Right forelimb (tissue), 1 donor: ENCODE data around the gene MAGI2.

Source experiments
- DNase-seq: peaks from one replicate; pipeline ENCODE4 v3.0.0-alpha.2; 2018

Gene MAGI2

GRCh38 chr7:78703391-78703790 is 750.1 kb downstream of the MAGI2 start:
- no peak for DNase-seq

DNA sequence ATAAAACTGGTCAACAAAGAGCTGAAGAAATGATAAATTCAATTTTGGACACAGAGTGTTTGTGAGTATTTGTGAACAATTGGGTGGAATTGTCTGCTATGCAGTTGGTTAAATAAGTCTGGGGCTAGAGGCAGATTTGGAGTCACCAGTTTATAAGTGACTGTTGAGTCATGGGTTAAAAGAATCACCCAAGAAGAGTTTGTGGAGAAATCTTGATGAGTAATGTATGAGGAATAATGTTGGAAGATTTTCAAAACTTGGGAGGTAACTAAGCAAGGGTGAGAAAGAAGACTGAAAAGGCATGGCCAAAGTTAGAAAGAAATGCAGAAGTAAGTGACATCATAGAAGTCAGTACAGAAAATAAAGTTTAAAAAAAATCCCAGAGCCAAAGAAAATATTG is 750.7 kb downstream of the MAGI2 start:
- no peak for DNase-seq

GRCh38 chr7:78695826-78696225 is 757.6 kb downstream of the MAGI2 start:
- no peak for DNase-seq

DNA sequence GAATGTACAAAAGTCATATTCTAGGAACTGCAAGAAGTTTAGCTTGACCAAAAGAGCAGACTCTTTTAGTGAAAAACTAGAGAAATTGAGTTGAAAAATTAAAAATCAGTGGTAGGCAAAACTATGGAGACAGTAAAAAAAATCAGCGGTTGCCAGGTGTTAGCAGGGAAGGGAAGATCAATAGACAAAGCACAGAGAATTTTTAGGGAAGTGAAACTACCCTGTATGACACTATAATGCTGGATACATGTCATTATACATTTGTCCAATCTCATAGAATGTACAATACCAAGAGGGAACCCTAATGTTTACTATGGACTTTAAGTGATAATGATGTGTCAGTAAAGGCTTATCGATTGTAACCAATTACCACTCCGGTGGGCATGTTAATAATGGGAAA is 761.9 kb downstream of the MAGI2 start:
- no peak for DNase-seq

- no peak for DNase-seq
These were observed 763.3 kb downstream of the MAGI2 start for GRCh38 chr7:78690174-78690573.

- DNase-seq = no peak
These were observed 765.1 kb downstream of the MAGI2 start for GRCh38 chr7:78688376-78688775.

GRCh38 chr7:78686189-78686588 is 767.3 kb downstream of the MAGI2 start:
- no peak for DNase-seq

GRCh38 chr7:78684201-78684600 is 769.3 kb downstream of the MAGI2 start:
- DNase-seq = no peak

DNA sequence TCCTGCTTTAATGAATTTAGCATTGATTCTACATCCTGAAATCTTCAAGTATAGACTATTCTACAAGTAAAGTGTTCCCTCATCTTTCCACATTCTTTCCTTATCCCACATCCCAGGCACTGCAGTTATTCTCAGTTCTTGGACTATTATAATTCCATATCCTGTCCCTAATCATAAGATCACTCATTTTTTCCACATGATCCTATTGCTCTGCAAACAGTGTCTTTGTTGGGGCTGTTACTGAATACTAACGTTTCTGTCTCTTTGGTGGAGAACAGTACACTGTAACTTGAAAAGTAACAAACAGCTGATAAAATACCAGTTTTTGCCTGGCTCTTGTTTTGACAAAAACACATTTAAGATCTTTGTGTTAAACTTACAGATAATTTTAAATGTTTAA is 769.9 kb downstream of the MAGI2 start:
- DNase-seq = no peak

DNA sequence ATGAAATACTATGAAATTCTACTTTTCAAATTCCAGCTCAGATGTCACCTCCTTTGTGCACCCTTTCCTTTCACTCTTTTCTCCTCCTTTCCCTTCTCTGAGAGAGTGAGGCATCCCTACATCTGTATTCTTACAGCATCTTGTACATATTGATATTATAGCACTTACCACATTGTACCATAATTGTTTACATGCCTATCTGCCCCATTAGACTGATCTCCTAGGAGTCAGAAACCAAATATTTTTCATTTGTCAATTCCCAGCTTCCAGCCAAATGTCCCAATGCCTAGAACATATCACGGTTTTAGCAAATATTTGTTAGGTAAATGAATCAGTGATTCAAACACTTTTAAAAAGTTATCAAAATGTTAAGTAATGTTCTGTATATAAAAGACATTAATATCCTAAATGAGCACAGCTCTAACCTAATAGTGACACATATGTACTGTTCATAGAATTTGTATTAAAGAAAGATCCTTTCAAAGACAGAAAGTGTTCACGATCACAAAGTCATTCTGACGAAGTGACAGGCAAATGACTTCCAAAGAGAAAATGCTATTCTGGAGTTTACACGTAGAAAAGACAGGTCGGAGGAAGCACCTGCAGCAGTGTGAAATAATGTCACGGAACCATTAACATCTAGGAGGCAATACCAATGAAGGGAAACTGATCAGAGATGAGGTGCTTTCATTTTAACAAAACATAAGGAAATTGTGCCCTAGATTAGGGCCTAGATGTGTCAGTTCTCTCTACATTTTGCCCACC is 774.2 kb downstream of the MAGI2 start:
- DNase-seq = no peak

- DNase-seq = no peak
These were observed 776.1 kb downstream of the MAGI2 start for GRCh38 chr7:78677391-78677790.

DNA sequence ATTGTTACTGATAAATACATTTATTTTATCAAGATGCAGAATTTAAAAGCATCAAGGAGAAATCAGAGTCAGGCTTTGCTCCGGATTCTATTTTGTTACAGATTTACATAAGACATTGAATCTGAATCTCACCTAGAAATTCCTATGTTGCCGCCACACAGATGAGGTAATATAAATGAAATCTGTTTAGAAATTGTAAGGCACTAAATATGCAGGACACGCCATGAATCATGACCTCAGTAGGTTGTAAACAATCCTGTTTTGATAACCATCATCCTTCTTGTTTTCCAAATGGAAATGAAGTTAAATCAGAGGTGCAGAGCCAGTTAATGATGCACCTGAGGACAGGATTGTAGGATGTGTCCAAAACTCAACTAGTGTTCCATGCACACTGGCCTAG is 778.0 kb downstream of the MAGI2 start:
- no peak for DNase-seq

DNA sequence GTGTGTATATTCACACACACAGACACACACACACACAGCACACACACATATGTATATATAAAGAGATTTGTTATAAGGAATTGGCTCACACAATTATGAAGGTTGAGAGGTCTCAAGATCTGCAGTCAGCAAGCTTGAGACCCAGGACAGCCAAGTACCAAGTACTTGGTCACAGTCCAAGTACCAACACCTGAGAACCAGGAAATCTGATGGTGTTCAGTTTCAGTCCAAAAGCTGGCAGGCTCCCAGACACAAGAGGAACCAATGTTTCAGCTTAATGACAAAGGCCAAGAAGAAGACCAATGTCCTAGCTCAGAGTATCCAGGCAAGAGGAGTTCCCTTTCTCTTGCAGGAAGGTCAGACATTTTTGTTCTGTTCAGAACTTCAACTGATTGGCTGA is 780.2 kb downstream of the MAGI2 start:
- no peak for DNase-seq

DNA sequence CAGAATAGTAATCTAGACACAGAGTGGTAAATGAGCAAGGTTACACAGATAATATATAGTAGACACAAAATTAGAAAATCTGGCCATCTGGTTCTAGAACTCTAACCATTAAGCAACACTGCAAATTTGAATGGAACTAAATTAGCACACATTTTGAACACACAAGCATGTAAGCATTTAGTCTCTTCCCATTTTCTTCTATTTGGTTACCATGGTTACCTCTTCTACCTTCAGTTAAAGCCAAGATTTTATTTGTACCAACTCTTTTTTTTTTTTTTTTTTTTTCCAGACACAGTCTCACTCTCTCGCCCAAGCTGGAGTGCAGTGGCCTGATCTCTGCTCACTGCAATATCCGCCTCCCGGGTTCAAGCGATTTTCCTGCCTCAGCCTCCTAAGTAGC is 790.5 kb downstream of the MAGI2 start:
- DNase-seq = no peak

DNA sequence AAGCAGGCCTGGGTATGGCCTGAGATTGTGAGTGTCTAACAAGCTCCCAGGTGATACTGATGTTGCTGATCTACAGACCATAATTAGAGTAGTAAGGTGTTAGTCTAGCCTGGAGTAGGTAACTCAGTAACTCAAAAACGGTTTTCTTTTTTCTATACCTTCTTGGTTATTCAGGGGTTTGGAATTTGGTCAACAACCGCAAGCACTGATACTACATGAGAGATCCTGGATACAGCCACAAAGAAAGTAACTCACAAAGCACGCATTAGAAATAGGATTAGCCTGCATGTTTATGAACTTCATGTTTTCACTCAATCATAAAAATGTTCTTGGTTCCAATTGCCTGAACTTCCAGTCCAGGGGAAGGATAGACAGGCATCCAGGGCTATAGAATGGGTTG is 803.5 kb downstream of the MAGI2 start:
- DNase-seq = no peak

- no peak for DNase-seq
These were observed 804.2 kb downstream of the MAGI2 start for GRCh38 chr7:78649236-78649635.

GRCh38 chr7:78642751-78643150 is 810.7 kb downstream of the MAGI2 start:
- no peak for DNase-seq

DNA sequence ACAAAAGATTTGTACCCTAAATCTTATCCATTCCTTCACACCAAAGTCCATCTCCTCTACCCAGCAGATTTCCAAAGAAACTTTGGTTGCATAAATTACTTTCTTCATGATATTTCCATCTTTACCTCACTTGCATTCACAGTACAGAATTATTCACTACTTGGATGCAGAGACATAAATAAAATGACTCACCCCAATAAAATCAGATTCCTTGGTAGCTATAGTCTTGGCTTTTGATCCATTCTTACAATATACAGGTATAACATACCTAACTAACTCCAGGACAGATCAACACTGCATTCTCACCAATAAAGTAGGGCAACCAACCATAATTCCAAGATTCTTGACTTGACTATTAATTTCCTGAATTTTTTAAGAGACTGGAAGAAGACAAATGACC is 815.1 kb downstream of the MAGI2 start:
- DNase-seq = no peak

- no peak for DNase-seq
These were observed 816.7 kb downstream of the MAGI2 start for GRCh38 chr7:78636727-78637126.

DNA sequence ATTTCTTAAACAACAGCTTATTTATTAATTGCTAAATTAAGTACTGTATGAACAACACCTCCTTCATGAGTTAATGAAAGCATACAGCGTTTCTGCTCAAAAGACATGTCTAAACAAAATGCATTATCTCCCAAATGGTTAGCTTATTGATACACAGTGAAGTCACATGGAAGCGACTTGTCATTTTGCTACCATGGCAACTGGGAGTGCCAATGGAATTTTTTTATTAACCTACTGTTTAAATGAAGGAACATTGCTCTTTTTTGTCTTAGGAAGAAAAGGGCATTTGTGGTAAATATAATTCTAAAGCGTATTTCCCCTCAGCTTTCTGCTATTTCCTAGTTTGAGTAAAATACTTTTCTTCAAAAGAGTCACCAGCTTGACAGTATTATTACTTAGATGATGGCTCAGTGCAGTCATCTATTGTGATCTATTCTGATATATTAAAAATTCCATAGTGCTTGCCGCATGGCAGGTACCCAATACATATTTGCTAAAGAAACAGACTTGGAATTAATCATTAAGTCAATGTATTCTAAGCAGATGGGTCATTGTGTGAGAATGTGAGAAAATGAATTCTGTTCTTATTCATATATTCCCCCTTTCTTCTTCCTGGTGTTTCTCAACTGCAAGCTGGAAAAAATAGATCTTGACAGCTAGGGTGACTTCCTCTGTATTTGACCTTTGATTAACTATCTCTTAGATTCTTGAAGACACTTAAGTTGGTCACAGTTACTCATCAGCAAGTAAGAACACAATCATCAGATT is 818.3 kb downstream of the MAGI2 start:
- DNase-seq = no peak

DNA sequence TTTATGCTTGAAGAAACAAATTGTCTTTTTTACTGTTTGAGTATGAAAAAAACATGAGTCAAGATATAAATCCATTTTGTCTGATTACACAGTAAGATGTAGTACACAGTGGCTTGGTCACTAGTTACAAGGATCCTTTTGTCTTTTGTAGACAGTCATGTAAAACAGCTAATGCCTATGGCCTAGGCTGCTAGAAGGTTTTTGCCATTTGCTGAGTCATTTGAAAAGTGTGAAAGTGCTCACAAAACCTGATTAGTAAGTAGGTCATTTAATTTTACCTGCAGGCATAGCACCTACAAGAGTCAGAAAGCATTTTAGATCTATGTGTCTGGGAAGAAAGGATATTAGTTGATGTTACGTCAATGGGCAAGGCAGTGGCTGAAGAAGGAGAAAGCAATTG is 819.4 kb downstream of the MAGI2 start:
- no peak for DNase-seq

GRCh38 chr7:78620920-78621319 is 832.5 kb downstream of the MAGI2 start:
- no peak for DNase-seq

GRCh38 chr7:78616539-78616938 is 836.9 kb downstream of the MAGI2 start:
- no peak for DNase-seq

DNA sequence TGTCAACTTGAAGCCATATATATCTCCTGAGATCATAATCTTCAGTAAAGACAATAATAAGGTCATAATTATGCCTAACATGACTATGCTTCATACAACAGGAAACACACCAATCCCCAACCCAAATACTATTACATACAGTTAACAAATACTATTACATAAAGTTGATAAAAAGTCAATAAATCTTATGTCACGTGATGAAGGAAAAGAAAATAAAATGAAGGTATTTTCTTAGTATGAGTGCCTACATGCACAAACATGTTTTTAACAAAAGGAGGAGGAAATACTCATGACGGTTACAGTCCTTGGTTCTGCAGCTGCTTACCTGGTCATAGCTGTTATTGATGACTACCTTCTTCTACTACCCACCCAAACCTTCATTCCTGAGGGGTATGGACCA is 844.2 kb downstream of the MAGI2 start:
- DNase-seq = no peak

DNA sequence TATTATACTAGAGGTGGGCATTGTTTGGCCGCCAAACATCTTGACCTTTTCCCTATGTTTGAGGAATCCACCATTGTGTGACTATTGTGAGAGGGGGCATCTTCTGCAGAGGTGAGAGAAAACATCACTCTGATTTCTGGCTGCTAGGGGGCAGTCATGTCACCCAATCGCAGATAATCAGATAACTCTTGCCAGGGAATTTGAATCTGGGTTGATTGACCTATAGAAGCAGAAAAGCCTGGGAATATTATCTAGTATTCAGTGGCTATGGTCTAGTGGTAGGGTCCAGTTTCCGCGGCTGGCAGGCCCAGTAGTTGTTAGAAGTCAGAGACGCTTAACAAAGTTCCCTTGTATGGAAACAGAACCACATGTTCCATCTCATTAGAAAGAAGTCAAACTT is 846.4 kb downstream of the MAGI2 start:
- no peak for DNase-seq
